Stimulated activated CD4-positive, alpha-beta T cell treated with anti-CD3 and anti-CD28 coated beads, Interleukin-15, amount 100 ng/mL, for 48 hours (primary cell): ENCODE results near the gene TTR.

Source experiments
- DNase-seq, 2 donors: peaks; one replicate each; pipeline ENCODE4 v3.0.0-alpha.2; 2020; ENCODE audit warnings: low read depth in 2 of 2

Gene TTR

DNA sequence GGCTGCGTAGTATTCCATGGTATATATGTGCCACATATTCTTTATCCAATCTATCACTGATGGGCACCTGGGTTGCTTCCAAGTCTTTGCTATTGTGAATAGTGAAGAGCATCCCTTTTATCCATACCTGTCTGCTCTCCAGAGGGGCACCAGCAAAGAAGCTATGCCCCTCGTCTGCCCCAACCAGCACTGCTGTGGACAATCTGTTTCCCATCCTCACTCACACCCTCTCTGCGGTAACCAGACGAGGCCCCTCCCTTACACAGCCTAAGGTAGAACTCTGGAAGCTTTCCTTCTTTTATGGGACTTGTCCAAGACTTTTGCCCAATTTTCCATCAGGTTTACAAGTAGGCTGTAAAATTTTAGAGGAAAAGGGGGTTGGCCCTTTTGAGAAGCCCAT is 24.9 kb downstream of the TTR start:
- DNase-seq = no peak

DNA sequence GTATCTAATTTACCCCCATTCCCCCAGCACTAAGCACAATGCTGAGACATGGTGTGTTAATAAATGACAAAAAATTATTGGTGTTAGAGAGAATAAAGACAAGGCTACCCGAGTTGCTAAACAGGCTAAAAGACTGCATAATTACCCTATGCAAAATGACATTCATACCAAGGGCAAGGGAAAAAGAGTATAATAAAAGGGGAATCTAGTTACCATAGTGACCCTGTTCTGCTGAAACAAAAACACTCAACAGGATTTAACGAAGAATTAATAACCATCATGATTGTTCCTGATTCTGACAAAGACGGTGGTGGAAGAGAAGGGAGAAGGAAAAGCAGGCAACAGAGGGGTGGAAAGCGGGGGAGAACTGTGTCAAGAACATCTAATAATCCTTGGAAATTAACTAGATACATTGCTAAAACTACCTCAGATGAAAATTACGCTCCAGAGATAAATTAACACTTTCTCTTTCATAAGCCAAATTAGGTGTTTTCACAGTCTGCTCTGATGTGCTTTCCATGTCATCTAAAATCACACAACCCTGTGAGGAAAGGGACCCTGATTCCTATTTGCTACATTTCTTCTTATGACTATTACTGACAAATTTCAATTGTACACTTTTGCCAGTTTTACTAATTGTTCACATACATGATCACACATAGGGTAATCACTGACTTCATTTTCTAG is 25.5 kb downstream of the TTR start:
- no peak for DNase-seq

DNA sequence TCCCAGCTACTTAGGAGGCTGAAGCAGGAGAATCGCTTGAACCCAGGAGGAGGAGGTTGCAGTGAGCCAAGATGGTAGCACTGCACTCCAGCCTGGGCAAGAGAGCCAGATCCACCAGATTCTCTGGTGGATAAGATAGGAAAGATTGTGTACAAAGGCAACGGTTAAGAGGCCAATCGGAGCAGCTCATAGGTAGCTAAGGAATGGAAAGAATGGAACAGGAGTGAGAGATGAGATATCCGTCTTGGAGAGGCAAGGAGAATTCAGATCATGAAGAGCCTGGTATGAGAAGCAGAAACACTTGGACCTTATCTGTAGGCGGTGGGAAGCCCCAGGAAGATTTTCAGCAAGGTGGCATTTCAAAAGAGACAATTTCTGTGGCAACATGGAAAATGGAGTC is 27.1 kb downstream of the TTR start:
- DNase-seq = no peak

DNA sequence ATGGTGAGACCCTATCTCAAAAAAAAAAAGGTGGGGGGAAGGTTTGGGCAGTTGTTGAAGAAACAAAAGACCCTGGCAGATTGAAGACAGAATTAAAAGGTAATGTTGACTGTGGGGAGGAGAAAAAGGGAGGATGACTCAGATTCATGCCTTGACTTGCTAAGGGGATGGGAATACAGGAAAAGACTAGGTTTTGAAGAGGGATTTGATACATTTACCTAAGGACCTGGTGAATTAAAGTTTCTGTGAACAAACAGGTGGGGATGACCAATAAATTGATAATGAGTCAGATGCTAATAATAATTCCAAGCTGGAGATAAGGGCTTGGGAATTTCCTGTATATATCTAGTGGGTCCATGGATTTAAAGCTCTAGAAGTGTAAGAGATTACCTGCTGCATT is 27.6 kb downstream of the TTR start:
- DNase-seq = no peak

DNA sequence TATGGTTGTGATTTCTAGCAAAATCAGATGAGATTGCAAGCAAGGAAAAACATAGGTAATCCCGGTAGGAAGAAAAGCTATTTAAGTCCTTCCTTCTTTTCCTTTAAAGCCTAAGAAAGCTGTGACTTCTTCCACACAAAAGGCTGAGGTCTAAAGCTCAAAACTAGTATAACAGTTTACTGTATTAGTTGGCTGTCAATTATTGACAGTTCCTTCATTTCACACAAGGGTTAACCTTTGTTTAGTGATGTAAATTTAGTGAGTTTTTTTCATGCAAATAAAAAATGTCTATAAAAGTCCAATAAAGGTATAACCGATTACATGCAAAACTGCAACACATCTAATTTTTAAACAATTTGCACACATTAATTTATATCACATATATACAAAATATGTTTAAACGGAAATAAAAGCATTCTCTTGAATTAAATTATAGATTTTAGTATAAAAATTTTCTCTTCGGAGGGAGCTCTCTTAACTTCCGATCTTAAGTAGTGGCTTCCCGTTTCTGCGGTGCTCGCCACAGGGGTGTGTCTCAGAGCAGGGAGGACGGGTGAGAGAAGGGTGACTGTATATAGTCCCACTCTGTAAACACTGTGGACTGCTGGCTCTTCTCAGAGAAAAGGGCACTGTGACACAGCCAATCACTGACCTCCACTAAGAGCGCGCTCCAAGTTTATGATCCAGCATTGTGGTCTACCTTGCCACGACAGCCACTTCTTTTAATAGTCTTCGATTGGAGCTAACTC is 33.4 kb downstream of the TTR start:
- no peak for DNase-seq

DNA sequence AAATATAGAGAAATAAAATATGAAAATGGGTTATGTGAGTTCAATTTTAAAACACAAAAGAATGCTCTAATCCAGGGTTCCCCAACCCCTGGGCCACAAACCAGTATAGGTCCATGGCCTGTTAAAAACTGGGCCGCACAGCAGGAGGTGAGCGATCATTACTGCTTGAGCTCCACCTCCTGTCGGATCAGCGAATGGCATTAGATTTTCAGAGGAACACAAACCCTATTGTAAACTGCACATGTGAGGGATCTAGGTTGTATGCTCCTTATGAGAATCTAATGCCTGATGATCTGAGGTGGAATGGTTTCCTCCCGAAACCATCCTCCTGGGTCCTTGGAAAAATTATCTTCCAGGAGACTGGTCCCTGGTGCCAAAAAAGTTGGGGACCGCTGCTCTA is 34.7 kb downstream of the TTR start:
- DNase-seq = no peak

DNA sequence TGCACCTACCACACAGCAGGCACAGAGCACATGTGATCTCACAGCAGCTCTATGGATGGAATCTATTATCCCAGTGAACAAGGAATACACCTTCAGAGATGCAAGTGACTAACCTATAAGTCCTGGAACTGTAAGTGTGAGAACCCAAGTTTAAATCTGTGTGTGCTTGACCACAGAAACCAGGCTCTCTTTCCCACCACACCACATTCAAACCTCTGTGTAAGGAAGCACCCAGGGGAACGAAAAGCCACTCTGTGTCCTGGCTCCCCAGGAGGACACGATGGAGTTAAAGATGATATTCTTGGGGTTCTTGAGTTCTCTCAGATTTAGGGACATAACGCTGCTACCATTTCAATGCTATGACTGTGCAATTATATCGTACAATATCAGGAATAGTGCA is 38.9 kb downstream of the TTR start:
- no peak for DNase-seq

DNA sequence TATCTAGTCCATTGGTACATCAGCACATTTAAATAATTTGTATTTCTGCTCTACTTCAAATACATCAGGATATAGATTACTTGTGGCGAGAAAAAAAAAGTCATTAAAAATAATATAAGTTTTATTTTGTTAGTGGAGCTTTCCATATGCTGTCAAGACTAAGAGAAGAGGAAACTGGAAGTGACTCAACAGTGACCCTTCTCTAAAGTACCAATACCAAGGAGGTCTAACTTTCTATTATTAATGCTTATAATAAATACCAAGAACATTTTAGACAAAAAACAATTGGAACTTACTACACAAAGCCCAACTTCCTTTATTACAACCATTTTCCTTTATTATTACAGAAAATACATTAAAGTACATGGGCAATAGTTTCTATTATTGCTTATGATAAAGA is 39.8 kb downstream of the TTR start:
- no peak for DNase-seq

DNA sequence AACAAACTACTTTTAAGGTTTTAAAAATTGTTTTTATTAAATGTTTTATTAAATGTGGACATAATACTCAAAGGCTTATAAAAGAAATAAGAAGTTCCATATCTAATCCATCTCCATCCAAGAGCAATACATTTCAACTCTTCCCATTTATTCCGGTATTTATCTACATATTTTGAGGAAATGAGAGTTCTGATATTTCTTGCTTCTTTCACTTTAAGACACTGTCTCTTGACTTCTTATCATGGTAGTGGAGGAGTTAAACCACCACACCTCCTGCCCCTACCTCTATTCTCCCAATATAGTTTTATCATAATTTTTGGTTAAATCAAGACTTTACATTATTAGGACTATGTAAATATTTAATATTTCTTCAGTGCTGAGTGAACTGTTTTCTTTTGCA is 40.7 kb downstream of the TTR start:
- no peak for DNase-seq

DNA sequence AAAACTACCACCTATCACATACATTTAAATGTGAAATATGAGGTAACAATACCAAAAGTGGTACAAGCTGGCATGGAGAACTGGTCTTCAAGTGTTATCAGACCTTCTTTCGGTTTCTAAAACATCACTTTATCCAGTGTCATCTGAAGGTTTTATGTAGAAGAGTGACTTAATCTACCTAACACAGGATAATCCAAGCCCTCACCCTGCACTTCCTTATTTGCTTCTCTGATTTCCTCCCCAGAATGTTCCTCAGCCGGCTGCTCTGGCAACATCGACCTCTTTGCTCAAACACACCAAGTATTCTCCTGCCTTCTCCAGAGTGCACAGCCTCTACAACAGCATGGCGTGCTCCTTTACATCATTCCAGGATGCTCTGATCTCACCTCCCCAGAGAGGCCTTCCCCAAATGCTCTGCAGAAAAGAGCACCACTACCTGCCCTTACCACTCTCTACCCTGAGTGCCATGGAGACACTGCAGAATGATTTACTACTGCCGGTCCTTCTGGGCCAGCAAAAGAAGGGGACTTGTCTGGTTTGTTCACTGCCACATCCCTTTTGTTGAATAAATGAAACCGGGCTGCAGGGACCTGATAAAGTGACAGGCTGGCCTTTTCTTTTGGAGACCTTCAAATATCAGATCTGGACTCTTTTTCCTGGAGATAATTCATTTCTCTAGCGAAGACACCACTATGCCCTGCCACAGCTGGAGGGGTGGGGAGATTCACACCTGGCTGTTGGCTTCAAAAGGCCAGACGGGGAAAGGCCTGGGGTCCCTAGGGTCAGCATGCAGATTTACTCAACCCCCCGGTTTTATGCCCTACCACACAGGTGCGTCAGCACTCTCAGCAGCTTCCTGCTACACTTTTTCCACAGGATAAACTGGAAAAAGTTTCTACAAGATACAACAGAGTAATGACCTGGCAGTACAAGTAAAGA is 42.0 kb downstream of the TTR start:
- no peak for DNase-seq

DNA sequence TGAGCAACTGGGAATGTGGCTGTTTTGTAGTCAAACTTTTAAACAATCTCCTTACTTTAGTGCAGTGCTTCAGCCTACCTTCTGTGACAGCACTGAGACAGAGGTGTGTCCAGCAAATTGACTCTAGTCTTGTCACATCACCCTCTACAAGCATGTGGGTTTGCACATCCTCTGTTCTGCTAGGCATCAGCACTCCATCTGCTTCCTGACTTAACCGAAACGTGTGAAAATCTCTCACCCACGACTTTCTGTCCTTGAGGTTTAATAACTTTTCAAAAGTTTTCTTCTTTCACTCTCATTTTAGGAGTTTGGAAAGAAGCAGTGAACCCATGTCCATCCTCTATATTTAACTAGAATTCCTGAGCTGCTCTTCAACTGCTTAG is 42.6 kb downstream of the TTR start:
- no peak for DNase-seq

DNA sequence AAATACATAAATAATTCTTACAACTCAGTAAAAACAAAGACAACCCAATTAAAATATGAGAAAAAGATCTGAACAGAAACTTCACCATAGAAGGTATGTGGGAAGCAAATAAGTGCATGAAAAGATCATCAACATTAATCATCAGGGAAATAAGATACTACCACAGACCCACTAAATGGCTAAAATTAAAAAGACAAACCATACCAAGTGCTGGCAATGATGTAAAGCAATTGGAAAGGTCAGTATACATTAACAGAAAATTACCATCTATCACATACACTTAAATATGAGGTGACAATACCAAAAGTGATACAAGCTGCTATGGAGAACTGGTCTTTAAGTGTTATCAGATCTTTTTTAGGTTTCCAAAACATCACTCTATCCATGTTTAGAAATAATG is 44.7 kb downstream of the TTR start:
- no peak for DNase-seq

DNA sequence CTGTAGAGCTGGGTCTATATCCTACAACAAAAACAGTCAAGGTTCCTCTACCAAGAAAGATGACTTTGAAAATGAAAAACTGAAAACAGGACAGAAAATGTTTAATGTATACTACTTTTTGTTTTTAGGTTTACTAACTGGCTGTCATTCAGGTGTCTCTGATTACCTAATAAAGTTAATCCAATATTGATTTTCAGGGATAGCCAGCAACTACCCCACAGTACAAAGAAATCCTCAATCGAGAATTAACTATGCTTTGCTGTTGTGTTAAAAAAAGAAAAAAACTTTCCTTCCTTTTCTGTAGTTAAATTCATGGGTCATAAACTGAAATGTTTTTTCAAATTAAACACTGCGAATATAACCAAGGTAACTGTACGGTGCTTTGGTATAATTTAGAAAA is 45.8 kb downstream of the TTR start:
- DNase-seq = no peak

DNA sequence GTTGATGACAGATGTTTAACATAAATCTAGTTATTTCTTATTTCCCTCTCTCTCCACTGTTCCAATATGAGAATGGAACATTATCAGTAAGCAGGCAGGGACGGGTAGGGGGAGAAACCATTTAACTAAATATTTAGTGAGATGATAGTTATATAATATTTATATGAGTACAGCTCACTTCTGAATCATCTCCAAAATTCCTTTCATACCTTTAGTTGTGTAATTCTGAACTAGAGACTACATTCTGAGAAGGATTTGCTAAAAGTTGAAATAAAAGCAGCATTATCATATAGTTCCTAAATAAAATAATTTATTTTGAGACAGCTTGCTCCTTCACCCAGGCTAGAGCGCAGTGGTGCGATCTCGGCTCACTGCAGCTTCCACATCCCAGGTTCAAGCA is 51.3 kb downstream of the TTR start:
- no peak for DNase-seq

DNA sequence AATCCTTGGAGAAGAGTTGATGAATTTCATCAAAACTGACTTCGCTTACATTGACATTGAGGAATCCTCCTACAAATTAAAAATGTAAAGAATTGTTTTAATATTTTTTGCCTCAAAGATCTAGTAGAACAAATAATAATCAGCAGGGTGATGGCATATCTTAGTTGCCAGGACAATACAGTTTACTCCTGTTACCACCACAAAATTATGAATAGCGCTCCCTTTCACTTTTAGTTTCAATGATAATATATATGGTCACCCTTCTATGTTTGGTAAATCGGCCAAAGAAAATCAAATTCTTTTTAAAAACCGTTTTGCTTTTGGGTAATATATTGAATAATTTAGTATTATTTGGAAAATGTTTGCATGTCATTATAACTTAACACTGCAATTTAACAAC is 53.7 kb downstream of the TTR start:
- no peak for DNase-seq

DNA sequence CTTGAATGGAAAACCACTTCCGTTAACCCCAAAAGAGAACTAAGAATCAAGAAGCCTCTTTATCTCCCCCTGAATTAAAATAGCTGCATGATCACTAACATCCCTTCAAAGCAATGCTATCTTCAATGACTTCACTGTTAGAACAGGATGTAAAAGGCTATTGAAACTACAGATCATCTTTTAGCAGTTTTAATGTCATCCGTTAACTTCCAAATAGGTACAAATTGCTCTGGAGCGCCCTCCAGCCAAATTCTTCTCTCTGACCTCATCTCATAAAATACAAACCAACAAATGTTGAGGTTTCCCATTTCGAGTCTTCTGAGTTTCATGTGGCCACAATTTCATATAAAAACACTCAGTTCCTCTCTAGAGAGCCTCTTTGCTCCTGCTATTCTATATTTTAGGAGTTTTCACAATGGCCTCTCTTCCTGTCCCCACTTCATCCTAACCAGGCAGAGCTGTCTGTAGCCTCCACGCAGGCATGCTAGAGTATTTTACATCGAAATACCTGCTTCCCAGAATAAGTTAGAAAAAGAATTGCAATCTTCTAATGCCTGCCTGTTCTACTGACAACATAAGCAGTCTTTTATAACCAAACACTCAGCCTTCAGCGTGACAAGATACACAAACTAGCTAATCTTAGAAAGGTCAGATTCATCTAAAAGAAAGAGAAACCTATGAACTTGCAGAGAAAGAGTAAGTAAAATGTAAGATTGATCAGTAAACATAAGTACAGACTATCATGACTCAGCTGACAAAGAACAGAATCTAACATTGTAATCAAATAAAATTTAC is 54.9 kb downstream of the TTR start:
- no peak for DNase-seq

DNA sequence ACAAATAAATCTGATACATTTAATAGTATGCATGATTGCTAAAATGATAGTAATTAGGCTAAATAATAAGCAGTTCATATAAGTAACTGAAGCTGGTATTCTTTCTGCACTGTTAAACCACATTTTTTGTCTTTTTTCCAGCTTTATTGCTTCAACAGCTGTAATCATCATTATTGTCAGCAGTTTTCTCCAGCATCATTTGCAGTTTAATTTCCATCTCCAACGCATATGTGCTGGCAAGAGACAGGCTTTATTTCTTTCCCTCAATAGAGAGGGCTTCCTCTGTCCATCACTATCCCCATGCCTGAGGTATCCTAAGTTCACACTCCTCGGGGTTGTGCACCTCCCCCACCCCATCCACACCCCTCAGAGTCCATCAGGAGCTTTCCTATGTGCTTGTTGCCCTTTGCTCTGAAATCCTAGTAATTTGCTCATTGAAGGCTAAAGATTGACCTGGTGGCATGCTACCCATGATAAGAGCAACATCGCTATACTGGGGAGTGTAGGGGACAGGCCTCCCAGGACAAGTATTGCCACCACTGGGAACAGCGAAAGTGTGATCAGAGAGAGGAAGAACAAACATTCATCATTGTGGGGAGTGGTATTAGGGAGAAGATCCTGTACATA is 55.6 kb downstream of the TTR start:
- no peak for DNase-seq
